ENCODE results near the gene ALKBH4. TPM values are rescaled to one million over a fixed set of nuclear protein-coding genes. Genes with fewer than 3 reads are reported as not detected.

The ALKBH4 gene
- total and polyA plus RNA-seq, 2 donors (not counting 3 experiments of a cell fraction or from before 2014, with no cell fraction given), result 5.3 to 10.8 TPM

- no peak for DNase-seq (ENCODE audit: low read depth, low spot score)
- BruUV-seq (replicated peaks), result no TSS peak
- POLR2A ChIA-PET, result no interaction called here
- no peaks in the 10 kb centered on the region for H3K9me3 ChIP-seq (replicated peaks; ENCODE audit: control insufficient read depth, insufficient read depth, low read length)
- dilution Hi-C loops (cut with MboI; ENCODE audit: extremely low pct_ligation_motif_present, low sequenced_read_pairs) (no loop called here), intact Hi-C loops (cut with micrococcal nuclease) (no loop called here)
- CTCF ChIA-PET, result interaction anchor here (1.1 to 1.4 kb wide), 3 partner anchors 12 to 40 kb away, joined by 3 to 4 read pairs (median 4); no protein-coding TSS in a partner anchor
- no peaks in the 10 kb centered on the region for H3K27me3 ChIP-seq (ENCODE audit: control insufficient read depth in 2 of 2, insufficient read depth in 2 of 2, low read length in 2 of 2)
- no peak overlapping the region for H3K4me3 ChIP-seq (replicated peaks in 1 of 3; ENCODE audit: insufficient read depth in 1 of 3, low read depth in 1 of 3, low read length in 3 of 3)
- FAIRE-seq, result no peak
- no peaks in the 10 kb centered on the region for H3K79me2 ChIP-seq (ENCODE audit: control insufficient read depth, insufficient read depth, low read length)
- no peak for TF ChIP-seq POLR2A (IDR thresholded peaks at IDR 0.05; ENCODE audit: low read depth, low read length)
- TF ChIP-seq MAX (IDR thresholded peaks at IDR 0.05; ENCODE audit: insufficient read depth, insufficient read length), result no peak
- TF ChIP-seq JUN (IDR thresholded peaks at IDR 0.05; ENCODE audit: borderline replicate concordance, insufficient read depth, insufficient read length, low read depth), result no peak
- TF ChIP-seq GATA2 (IDR thresholded peaks at IDR 0.05; ENCODE audit: insufficient read depth, insufficient read length, low read depth, low read length), result no peak
- no peak for TF ChIP-seq POLR2AphosphoS5 (IDR thresholded peaks at IDR 0.05; ENCODE audit: insufficient read depth, low read depth, low read length)
- no peak for TF ChIP-seq CTCF (IDR thresholded peaks at IDR 0.05; ENCODE audit: extremely low read depth in 1 of 2, insufficient read depth in 1 of 2, low read depth in 1 of 2, low read length in 2 of 2)
- TF ChIP-seq FOS (IDR thresholded peaks at IDR 0.05; ENCODE audit: borderline replicate concordance, insufficient read depth, low read length), result no peak
- no peak for TF ChIP-seq MYC (IDR thresholded peaks at IDR 0.05; ENCODE audit: low read depth, low read length)
- TF ChIP-seq EZH2 (IDR thresholded peaks at IDR 0.05; ENCODE audit: borderline replicate concordance, low read depth, low read length, severe bottlenecking), result no peak
- no peak overlapping the region for H3K27ac ChIP-seq (ENCODE audit: insufficient read depth, low read depth, low read length)
- H3K4me2 ChIP-seq (ENCODE audit: insufficient read depth, low read length), result no peak overlapping the region
- no peaks in the 10 kb centered on the region for H3K4me1 ChIP-seq (ENCODE audit: control insufficient read depth, extremely low read depth, insufficient read depth, low read length)
- H4K20me1 ChIP-seq (replicated peaks; ENCODE audit: control insufficient read depth, extremely low read depth, insufficient read depth, low read length), result no peaks in the 10 kb centered on the region
- H3K9ac ChIP-seq (replicated peaks; ENCODE audit: extremely low read depth, insufficient read depth, low read length), result no peak overlapping the region
- peaks cover 0 to 11% of the 10 kb centered on the region in 2 experiments for H3K36me3 ChIP-seq (ENCODE audit: control insufficient read depth in 2 of 2, extremely low read depth in 1 of 2, insufficient read depth in 2 of 2, low read length in 2 of 2)
- no peaks in the 10 kb centered on the region for H3K9me1 ChIP-seq (replicated peaks; ENCODE audit: control insufficient read depth, extremely low read depth, insufficient read depth, low read length)
- H2AFZ ChIP-seq (ENCODE audit: low read depth, low read length), result no peak overlapping the region
Measured at GRCh38 chr7:102452451-102452850, 12.2 kb downstream of the ALKBH4 start.

Data from endothelial cell of umbilical vein (primary cell).